ENCODE measurements around the gene MAGI2. TPM values are rescaled to one million over a fixed set of nuclear protein-coding genes. Genes with fewer than 3 reads are reported as not detected.
A peak's percentile ranks its signal among the peaks of the same experiment; 100 is the strongest.

MAGI2 gene
- total RNA-seq, 1 donor from 2014 or later, result 5.4 TPM

GRCh38 chr7:78953726-78954363 lies 499.6 kb downstream of the MAGI2 start:
- no peaks in the 10 kb centered on the region for H3K4me1 ChIP-seq (ENCODE audit: insufficient read depth, low read length)
- Mint-ChIP-seq H3K4me1 (ENCODE audit: low read depth, unreplicated experiment) (peaks cover 8% of the 10 kb centered on the region), H3K27ac (ENCODE audit: unreplicated experiment) (no peak overlapping the region), H3K36me3 (ENCODE audit: low read depth, unreplicated experiment) (no peaks in the 10 kb centered on the region), H3K9me3 (ENCODE audit: unreplicated experiment) (peaks cover 3% of the 10 kb centered on the region), H3K27me3 (ENCODE audit: low read depth, unreplicated experiment) (no peaks in the 10 kb centered on the region), H3K4me3 (ENCODE audit: unreplicated experiment) (no peak overlapping the region)
- H4K20me1 ChIP-seq (ENCODE audit: insufficient read depth, low read length), result no peaks in the 10 kb centered on the region
- H3K79me2 ChIP-seq (ENCODE audit: insufficient read depth, low read length), result no peaks in the 10 kb centered on the region
- H3K36me3 ChIP-seq (ENCODE audit: insufficient read depth, low read length), result no peaks in the 10 kb centered on the region
- no peak overlapping the region for H3K9ac ChIP-seq (ENCODE audit: low read length)
- H3K27ac ChIP-seq (ENCODE audit: low read depth, low read length), result no peak overlapping the region
- TF ChIP-seq EZH2 (IDR thresholded peaks at IDR 0.05; ENCODE audit: insufficient read depth, low read length) (no peak), CTCF (IDR thresholded peaks at IDR 0.05; ENCODE audit: insufficient read depth, low read depth, low read length) (no peak)
- H3K4me3 ChIP-seq (ENCODE audit: insufficient read depth, low read depth, low read length), result no peak overlapping the region
- H3K4me2 ChIP-seq (ENCODE audit: low read length), result no peak overlapping the region
- H2AFZ ChIP-seq (ENCODE audit: low read depth, low read length), result no peak overlapping the region
- no peaks in the 10 kb centered on the region for H3K9me3 ChIP-seq (ENCODE audit: insufficient read depth, low read depth, low read length)
- H3K27me3 ChIP-seq (ENCODE audit: insufficient read depth, low read length), result no peaks in the 10 kb centered on the region
- FAIRE-seq (no peak), DNase-seq (ENCODE audit: low read depth) (peak; percentile 41)

GRCh38 chr7:78953090-78953489 lies 500.4 kb downstream of the MAGI2 start:
- no peak overlapping the region for H3K4me2 ChIP-seq (ENCODE audit: low read length)
- FAIRE-seq, result no peak
- no peak overlapping the region for H3K27ac ChIP-seq (ENCODE audit: low read depth, low read length)
- H3K9me3 ChIP-seq (ENCODE audit: insufficient read depth, low read depth, low read length), result no peaks in the 10 kb centered on the region
- H3K27ac Mint-ChIP-seq (ENCODE audit: unreplicated experiment), result no peak overlapping the region
- H3K9me3 Mint-ChIP-seq (ENCODE audit: unreplicated experiment), result peaks cover 3% of the 10 kb centered on the region
- H3K27me3 ChIP-seq (ENCODE audit: insufficient read depth, low read length), result no peaks in the 10 kb centered on the region
- no peaks in the 10 kb centered on the region for H4K20me1 ChIP-seq (ENCODE audit: insufficient read depth, low read length)
- H2AFZ ChIP-seq (ENCODE audit: low read depth, low read length), result no peak overlapping the region
- no peak overlapping the region for H3K9ac ChIP-seq (ENCODE audit: low read length)
- no peaks in the 10 kb centered on the region for H3K4me1 ChIP-seq (ENCODE audit: insufficient read depth, low read length)
- H3K79me2 ChIP-seq (ENCODE audit: insufficient read depth, low read length), result no peaks in the 10 kb centered on the region
- no peak overlapping the region for H3K4me3 ChIP-seq (ENCODE audit: insufficient read depth, low read depth, low read length)
- TF ChIP-seq CTCF (IDR thresholded peaks at IDR 0.05; ENCODE audit: insufficient read depth, low read depth, low read length), result no peak
- H3K36me3 ChIP-seq (ENCODE audit: insufficient read depth, low read length), result no peaks in the 10 kb centered on the region
- H3K4me1 Mint-ChIP-seq (ENCODE audit: low read depth, unreplicated experiment), result peaks cover 8% of the 10 kb centered on the region
- no peaks in the 10 kb centered on the region for H3K27me3 Mint-ChIP-seq (ENCODE audit: low read depth, unreplicated experiment)
- no peak for DNase-seq (ENCODE audit: low read depth)
- H3K4me3 Mint-ChIP-seq (ENCODE audit: unreplicated experiment), result no peak overlapping the region
- no peaks in the 10 kb centered on the region for H3K36me3 Mint-ChIP-seq (ENCODE audit: low read depth, unreplicated experiment)

GRCh38 chr7:78939669-78940068 lies 513.8 kb downstream of the MAGI2 start:
- H3K27ac ChIP-seq (ENCODE audit: low read depth, low read length), result no peak overlapping the region
- H3K27ac Mint-ChIP-seq (ENCODE audit: unreplicated experiment), result no peak overlapping the region
- DNase-seq (ENCODE audit: low read depth) (no peak), FAIRE-seq (no peak)
- no peaks in the 10 kb centered on the region for H4K20me1 ChIP-seq (ENCODE audit: insufficient read depth, low read length)
- H3K9me3 Mint-ChIP-seq (ENCODE audit: unreplicated experiment), result no peaks in the 10 kb centered on the region
- no peak overlapping the region for H3K4me3 ChIP-seq (ENCODE audit: insufficient read depth, low read depth, low read length)
- no peak overlapping the region for H3K4me3 Mint-ChIP-seq (ENCODE audit: unreplicated experiment)
- H3K27me3 ChIP-seq (ENCODE audit: insufficient read depth, low read length), result no peaks in the 10 kb centered on the region
- H2AFZ ChIP-seq (ENCODE audit: low read depth, low read length), result no peak overlapping the region
- no peak overlapping the region for H3K9ac ChIP-seq (ENCODE audit: low read length)
- no peaks in the 10 kb centered on the region for H3K4me1 ChIP-seq (ENCODE audit: insufficient read depth, low read length)
- no peaks in the 10 kb centered on the region for H3K9me3 ChIP-seq (ENCODE audit: insufficient read depth, low read depth, low read length)
- no peaks in the 10 kb centered on the region for H3K79me2 ChIP-seq (ENCODE audit: insufficient read depth, low read length)
- no peaks in the 10 kb centered on the region for H3K36me3 Mint-ChIP-seq (ENCODE audit: low read depth, unreplicated experiment)
- no peak overlapping the region for H3K4me2 ChIP-seq (ENCODE audit: low read length)
- no peak for TF ChIP-seq CTCF (IDR thresholded peaks at IDR 0.05; ENCODE audit: insufficient read depth, low read depth, low read length)
- TF ChIP-seq EZH2 (IDR thresholded peaks at IDR 0.05; ENCODE audit: insufficient read depth, low read length), result no peak
- no peaks in the 10 kb centered on the region for H3K27me3 Mint-ChIP-seq (ENCODE audit: low read depth, unreplicated experiment)
- H3K36me3 ChIP-seq (ENCODE audit: insufficient read depth, low read length), result no peaks in the 10 kb centered on the region
- H3K4me1 Mint-ChIP-seq (ENCODE audit: low read depth, unreplicated experiment), result no peaks in the 10 kb centered on the region

Data from astrocyte (in vitro differentiated cells and primary cell).